ENCODE measurements around the gene DYNLL1. TPM values are rescaled to one million over a fixed set of nuclear protein-coding genes. Genes with fewer than 3 reads are reported as not detected.

Gene DYNLL1
- total RNA-seq, 1 donor from 2014 or later = 355 TPM

GRCh38 chr12:120500581-120500980, 4.7 kb downstream of the DYNLL1 start:
- H3K79me2 ChIP-seq (ENCODE audit: low read depth) = peaks cover 31% of the 10 kb centered on the region
- no peaks in the 10 kb centered on the region for H3K27me3 ChIP-seq
- H4K20me1 ChIP-seq (ENCODE audit: low read depth) = peaks cover 31% of the 10 kb centered on the region
- H2AFZ ChIP-seq (replicated peaks) = no peak overlapping the region
- Mint-ChIP-seq H3K36me3 (peaks cover 31% of the 10 kb centered on the region), H3K27me3 (ENCODE audit: insufficient read depth, low read depth) (peaks cover 2% of the 10 kb centered on the region), H3K4me1 (peaks cover 21% of the 10 kb centered on the region), H3K27ac (no peak overlapping the region), H3K9me3 (no peaks in the 10 kb centered on the region), H3K4me3 (no peak overlapping the region)
- peaks cover 19% of the 10 kb centered on the region for H3K4me1 ChIP-seq
- no peak overlapping the region for H3K27ac ChIP-seq
- no peak overlapping the region for H3K4me3 ChIP-seq
- TF ChIP-seq EZH2 (IDR thresholded peaks at IDR 0.05) = no peak
- no peak for TF ChIP-seq EZH2phosphoT487 (IDR thresholded peaks at IDR 0.05)
- no peak for TF ChIP-seq CTCF (IDR thresholded peaks at IDR 0.05)
- peaks cover 3% of the 10 kb centered on the region for H3K36me3 ChIP-seq
- H3K9me3 ChIP-seq (ENCODE audit: low read depth) = no peaks in the 10 kb centered on the region
- peaks cover 47% of the 10 kb centered on the region for H3F3A ChIP-seq (ENCODE audit: low read depth)
- DNase-seq (ENCODE audit: low spot score) = no peak
- H3K9ac ChIP-seq = no peak overlapping the region
- H3K4me2 ChIP-seq = no peak overlapping the region

- Mint-ChIP-seq H3K9me3 (no peaks in the 10 kb centered on the region), H3K4me3 (no peak overlapping the region), H3K4me1 (no peaks in the 10 kb centered on the region), H3K27ac (no peak overlapping the region), H3K27me3 (ENCODE audit: insufficient read depth, low read depth) (no peaks in the 10 kb centered on the region), H3K36me3 (peaks cover 20% of the 10 kb centered on the region)
- no peak for DNase-seq (ENCODE audit: low spot score)
- H3K79me2 ChIP-seq (ENCODE audit: low read depth) = no peaks in the 10 kb centered on the region
- H3K27me3 ChIP-seq = no peaks in the 10 kb centered on the region
- H2AFZ ChIP-seq (replicated peaks) = no peak overlapping the region
- peaks cover under 1% of the 10 kb centered on the region for H4K20me1 ChIP-seq (ENCODE audit: low read depth)
- H3K27ac ChIP-seq = no peak overlapping the region
- peaks cover 3% of the 10 kb centered on the region for H3K36me3 ChIP-seq
- peaks cover 19% of the 10 kb centered on the region for H3F3A ChIP-seq (ENCODE audit: low read depth)
- no peaks in the 10 kb centered on the region for H3K4me1 ChIP-seq
- no peak overlapping the region for H3K4me3 ChIP-seq
- H3K9ac ChIP-seq = no peak overlapping the region
- no peaks in the 10 kb centered on the region for H3K9me3 ChIP-seq (ENCODE audit: low read depth)
- H3K4me2 ChIP-seq = no peak overlapping the region
- TF ChIP-seq CTCF (IDR thresholded peaks at IDR 0.05) = no peak
- no peak for TF ChIP-seq EZH2phosphoT487 (IDR thresholded peaks at IDR 0.05)
- TF ChIP-seq EZH2 (IDR thresholded peaks at IDR 0.05) = no peak
Observed at GRCh38 chr12:120504587-120504986, 8.7 kb downstream of the DYNLL1 start.

- Histone ChIP-seq H3K4me1 (no peaks in the 10 kb centered on the region), H3K27me3 (no peaks in the 10 kb centered on the region), H3F3A (ENCODE audit: low read depth) (peaks cover 6% of the 10 kb centered on the region), H3K9me3 (ENCODE audit: low read depth) (no peaks in the 10 kb centered on the region), H3K79me2 (ENCODE audit: low read depth) (no peaks in the 10 kb centered on the region), H2AFZ (replicated peaks) (no peak overlapping the region), H3K27ac (no peak overlapping the region), H3K4me2 (no peak overlapping the region), H4K20me1 (ENCODE audit: low read depth) (no peaks in the 10 kb centered on the region), H3K36me3 (no peaks in the 10 kb centered on the region), H3K9ac (no peak overlapping the region), H3K4me3 (no peak overlapping the region)
- H3K4me1 Mint-ChIP-seq = no peaks in the 10 kb centered on the region
- no peak overlapping the region for H3K27ac Mint-ChIP-seq
- DNase-seq (ENCODE audit: low spot score) = no peak
- no peaks in the 10 kb centered on the region for H3K27me3 Mint-ChIP-seq (ENCODE audit: insufficient read depth, low read depth)
- no peaks in the 10 kb centered on the region for H3K9me3 Mint-ChIP-seq
- no peak for TF ChIP-seq EZH2 (IDR thresholded peaks at IDR 0.05)
- TF ChIP-seq EZH2phosphoT487 (IDR thresholded peaks at IDR 0.05) = no peak
- TF ChIP-seq CTCF (IDR thresholded peaks at IDR 0.05) = no peak
- H3K4me3 Mint-ChIP-seq = no peak overlapping the region
- H3K36me3 Mint-ChIP-seq = peaks cover 15% of the 10 kb centered on the region
Observed at GRCh38 chr12:120508537-120508936, 12.6 kb downstream of the DYNLL1 start.

Data from neural progenitor cell (in vitro differentiated cells).